ENCODE measurements around the gene PSMD1.

DNA sequence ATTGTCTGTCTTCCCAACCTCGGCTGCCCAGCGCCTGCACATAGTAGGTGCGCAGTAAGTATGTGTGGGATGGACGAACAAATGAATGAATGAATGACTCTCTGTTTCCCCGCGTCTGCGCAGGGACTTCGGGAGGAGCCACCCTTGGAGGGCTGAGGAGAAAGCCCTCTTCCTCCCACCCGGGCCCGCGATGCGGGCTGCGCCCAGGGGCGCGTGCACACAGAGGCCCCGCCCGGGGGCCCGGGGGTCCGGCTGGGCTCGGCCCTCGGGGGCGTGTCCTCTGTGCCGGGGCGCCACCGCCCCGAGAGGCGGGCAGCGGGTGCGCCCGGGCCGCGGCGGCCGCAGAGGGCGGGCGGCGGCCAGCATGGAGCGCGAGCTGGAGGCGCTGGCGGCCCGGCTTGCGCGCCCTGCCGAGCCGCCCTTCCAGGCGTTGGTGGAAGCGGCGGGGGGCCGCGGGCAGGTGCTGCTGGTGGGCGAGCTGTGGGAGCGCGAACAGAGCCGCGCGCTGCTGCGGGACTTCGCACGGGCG, 19.4 kb upstream of the PSMD1 start, which contains the start of gene C2orf72:
- TF ChIP-seq CTCF (IDR thresholded peaks at IDR 0.05; ENCODE audit: low read depth, low read length) (no peak), POLR2A (IDR thresholded peaks at IDR 0.05; ENCODE audit: extremely low read depth, insufficient read length) (no peak)

All from NB4 (cell line).